Stomach (tissue), 4 donors: ENCODE data around the gene KCNA2.

Experiments
- POLR2A ChIP-seq, 4 donors: fragments of 450-650 bp; IDR thresholded peaks; one replicate each; pipeline ENCODE4 v1.6.1; 2016; ENCODE audit warnings: antibody characterized with exemption in 4 of 4, control low read depth in 2 of 4, mild to moderate bottlenecking in 1 of 4, moderate library complexity in 1 of 4
- POLR2AphosphoS5 ChIP-seq, 3 donors: sonication (generic); formaldehyde crosslinking; IDR thresholded peaks; one replicate each; pipeline ENCODE4 v1.6.1; 2016; ENCODE audit warnings: antibody characterized with exemption in 3 of 3
- TF ChIP-seq, protein P1 (sequence below), 7 experiments: fragments of 450-650 bp in 4 of 7; fragments of 200-600 bp in 3 of 7; sonication (generic) in 3 of 7; IDR thresholded peaks; one replicate each; pipeline ENCODE4 v1.5.1; 2016 to 2019; ENCODE audit warnings: antibody characterized with exemption in 7 of 7, control low read depth in 2 of 7, mild to moderate bottlenecking in 1 of 7

DNA sequence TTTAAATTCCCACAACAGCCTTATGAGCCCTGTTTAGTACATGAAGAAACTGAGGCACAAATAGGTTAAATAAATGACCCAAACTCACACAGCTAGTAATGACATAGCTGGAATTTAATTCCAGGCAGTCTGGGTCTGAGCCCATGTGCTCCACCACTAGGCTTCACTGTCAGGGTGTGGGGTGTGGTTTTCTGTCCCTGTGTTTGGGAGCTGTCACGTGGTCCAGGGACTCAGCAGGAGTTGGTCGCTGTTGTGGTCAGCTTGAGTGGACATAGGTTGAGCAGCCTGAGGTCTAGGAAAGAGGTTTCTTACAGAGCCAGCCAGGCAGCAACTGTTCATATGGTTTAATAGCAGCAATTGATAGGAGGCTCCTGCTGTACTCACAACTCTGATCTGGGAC, 59.1 kb downstream of the KCNA2 start:
- TF ChIP-seq POLR2A (IDR thresholded peaks at IDR 0.05) (no peak), POLR2AphosphoS5 (IDR thresholded peaks at IDR 0.05) (no peak)
- TF ChIP-seq, protein P1, sequence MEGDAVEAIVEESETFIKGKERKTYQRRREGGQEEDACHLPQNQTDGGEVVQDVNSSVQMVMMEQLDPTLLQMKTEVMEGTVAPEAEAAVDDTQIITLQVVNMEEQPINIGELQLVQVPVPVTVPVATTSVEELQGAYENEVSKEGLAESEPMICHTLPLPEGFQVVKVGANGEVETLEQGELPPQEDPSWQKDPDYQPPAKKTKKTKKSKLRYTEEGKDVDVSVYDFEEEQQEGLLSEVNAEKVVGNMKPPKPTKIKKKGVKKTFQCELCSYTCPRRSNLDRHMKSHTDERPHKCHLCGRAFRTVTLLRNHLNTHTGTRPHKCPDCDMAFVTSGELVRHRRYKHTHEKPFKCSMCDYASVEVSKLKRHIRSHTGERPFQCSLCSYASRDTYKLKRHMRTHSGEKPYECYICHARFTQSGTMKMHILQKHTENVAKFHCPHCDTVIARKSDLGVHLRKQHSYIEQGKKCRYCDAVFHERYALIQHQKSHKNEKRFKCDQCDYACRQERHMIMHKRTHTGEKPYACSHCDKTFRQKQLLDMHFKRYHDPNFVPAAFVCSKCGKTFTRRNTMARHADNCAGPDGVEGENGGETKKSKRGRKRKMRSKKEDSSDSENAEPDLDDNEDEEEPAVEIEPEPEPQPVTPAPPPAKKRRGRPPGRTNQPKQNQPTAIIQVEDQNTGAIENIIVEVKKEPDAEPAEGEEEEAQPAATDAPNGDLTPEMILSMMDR (IDR thresholded peaks at IDR 0.05): no peak
